GM21360 (cell line): Measurements from ENCODE around the gene DGKG.

ENCODE experiments used
- ATAC-seq: cut with Tn5 transposase; IDR thresholded peaks from one replicate; pipeline ENCODE4 v1.9.1; 2021; ENCODE audit warnings: mild to moderate bottlenecking, moderate library complexity; ENCODE audit not compliant: unreplicated experiment

The DGKG gene

GRCh38 chr3:186151077-186151971 lies 210.7 kb downstream of the DGKG start:
- ATAC-seq: no peak

- no peak for ATAC-seq
These were observed 211.8 kb downstream of the DGKG start for GRCh38 chr3:186150041-186150830.

GRCh38 chr3:186149319-186149960 lies 212.6 kb downstream of the DGKG start:
- ATAC-seq: no peak

GRCh38 chr3:186144257-186144656 lies 217.8 kb downstream of the DGKG start:
- no peak for ATAC-seq

- ATAC-seq: no peak
These were observed 218.8 kb downstream of the DGKG start for GRCh38 chr3:186143250-186143649.

DNA sequence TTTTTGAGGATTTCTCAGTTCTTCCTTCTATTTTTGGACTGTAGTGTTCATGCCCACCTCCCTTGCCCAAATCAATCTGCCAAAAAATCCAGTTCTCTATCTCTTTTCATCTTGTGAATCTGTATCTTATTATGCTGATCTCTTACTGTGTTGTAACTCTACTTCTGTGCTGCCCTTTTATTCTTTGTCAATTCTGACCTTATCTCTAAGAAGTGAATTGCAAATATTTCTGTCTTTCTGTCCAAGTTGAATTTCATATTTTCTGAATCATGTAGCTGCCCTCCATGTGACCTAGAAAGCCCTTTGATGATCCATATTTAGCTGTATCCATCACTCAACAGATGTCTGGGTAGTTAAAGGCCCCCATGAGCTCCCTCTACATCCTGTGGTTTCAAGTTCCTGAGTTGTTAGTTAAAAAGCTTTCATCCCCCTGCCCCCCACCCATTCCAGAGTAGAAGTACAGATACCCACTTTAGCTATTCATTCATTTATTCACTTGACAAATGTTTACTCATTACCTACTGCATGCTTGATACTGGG lies 219.6 kb downstream of the DGKG start:
- ATAC-seq: no peak

- no peak for ATAC-seq
These were observed 220.2 kb downstream of the DGKG start for GRCh38 chr3:186141790-186142189.

GRCh38 chr3:186138272-186138981 lies 223.6 kb downstream of the DGKG start:
- no peak for ATAC-seq

GRCh38 chr3:186137051-186137685 lies 224.9 kb downstream of the DGKG start:
- ATAC-seq: no peak

DNA sequence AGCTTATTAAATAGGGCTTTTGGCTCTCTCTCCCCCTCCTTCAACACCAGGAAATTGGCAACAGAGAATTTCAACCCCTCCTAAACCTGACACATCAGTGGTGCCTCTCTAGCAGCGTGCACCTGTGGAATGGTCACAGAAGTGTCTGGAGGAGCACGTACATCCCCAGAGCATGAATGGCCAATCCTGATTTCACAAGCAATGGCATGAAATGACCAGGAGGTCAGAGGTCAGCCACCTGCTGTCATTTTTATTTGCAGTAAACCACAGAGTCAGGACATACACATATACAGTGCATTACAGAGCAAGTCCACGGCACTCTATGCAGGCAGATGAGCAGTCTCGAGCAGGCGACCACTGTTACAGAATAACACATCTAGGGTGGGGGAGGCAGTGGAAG lies 228.1 kb downstream of the DGKG start:
- no peak for ATAC-seq

DNA sequence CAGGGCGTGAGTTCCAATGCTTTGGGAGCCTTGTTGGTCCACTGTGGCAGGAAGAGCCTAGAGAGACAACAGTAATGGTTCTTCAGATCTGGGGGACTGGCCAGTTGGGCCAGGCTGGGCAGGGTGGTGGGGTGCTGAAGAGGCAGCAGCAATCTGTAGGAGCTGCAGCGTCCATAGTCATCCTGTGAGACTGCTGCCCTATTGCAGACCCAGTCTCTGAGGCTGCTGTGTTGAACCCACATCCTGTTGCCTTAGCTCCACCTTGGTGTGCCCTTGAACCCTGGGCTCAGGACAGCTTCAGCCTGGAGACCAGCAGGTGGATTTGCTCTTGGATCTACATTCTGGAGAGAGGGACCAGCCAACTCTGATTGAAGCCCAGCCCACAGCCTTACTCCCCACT lies 229.5 kb downstream of the DGKG start:
- ATAC-seq: no peak

DNA sequence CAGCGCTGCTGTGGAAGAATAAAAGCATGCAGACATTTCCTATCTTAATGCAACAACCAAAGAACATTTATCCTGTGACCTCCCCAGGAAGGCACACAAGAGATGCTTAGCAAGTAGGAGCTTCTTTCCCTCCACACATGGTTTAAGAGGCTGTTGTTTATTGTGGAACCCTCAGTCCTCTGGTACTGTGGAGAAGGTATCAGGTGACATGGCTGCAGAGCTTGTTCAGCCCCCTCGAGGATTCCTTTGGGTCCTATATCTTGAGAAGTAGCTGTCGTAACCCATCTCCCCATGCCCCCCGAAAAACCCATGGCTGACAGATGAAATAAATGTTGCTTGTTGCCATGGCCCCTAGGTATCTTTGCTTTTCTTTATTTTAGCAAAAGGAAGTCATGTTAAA lies 232.8 kb downstream of the DGKG start:
- no peak for ATAC-seq

GRCh38 chr3:186128158-186128557 lies 233.9 kb downstream of the DGKG start:
- no peak for ATAC-seq

DNA sequence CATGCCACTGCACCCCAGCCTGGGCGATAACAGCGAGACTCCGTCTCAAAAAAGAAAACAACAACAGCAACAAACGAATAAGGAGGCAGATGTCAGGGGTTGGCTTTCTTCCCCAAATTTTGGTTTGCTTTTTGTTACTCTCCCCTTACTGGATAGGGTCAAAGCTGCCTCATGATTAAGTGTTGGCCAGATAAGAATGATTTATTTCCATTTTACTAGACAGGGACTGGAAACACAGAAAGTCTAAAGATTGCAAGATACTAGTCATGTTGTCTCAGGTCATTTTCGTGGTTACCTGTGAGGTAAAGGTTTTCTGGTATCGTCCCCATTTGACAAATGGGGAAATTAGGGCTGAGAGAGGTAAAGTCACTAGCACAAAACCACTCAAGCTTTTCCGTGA lies 234.6 kb downstream of the DGKG start:
- ATAC-seq: no peak

DNA sequence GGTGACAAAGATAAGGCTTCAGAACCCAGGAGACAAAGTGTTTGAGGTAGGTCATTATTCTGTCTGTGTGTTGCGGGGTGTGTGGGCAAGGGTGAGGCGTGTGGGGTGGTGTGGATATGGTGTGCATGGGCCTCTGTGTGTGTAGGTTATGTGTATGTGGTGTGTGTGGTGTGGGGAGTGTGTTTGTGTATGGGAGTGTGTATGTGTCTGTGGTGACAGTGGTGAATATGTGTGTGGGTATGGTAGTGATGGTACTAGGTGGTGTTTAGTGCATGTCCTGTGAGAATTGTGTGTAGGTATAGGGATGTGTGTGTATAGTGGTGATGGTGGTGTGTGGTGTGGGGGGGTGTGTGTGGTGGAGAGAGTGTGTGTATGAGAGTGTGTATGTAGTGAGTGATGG lies 236.9 kb downstream of the DGKG start:
- no peak for ATAC-seq

DNA sequence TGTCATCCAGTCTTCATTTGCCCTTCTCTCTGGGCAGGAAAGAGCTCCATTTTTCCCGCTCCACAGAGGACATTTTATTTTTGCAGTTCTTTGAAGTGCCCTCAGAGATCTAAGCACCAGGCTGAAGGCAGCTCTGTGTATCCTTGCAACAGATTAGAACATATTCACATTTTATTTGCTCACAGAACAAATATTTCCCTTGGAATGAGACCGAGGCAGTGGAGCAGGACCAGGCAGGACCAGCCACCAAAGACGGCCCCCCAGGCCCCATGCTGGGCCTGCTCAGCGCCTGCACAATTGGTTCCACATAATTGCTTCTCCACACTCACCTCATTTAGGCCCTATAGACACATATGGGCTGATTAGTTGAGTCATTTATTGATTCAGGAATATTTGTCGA lies 237.4 kb downstream of the DGKG start:
- ATAC-seq: no peak

DNA sequence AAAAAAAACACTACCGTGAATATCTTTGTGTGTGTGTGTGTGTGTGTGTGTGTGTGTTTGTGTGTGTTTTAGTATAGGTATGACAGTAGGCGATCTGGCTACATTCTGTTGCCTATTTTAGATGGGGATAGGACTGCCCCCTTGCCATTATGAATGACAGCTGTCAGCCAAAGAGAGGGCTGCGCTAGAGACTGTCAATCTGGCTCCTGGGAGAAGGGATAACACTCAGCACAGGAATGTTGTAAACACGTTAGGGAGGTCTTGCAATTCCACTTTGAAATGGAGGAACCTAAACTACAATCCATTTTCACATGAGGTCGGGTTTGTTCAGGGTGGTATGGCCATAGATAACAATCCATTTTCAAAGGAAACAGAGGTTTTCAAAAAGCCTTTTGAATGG lies 239.0 kb downstream of the DGKG start:
- ATAC-seq: no peak

DNA sequence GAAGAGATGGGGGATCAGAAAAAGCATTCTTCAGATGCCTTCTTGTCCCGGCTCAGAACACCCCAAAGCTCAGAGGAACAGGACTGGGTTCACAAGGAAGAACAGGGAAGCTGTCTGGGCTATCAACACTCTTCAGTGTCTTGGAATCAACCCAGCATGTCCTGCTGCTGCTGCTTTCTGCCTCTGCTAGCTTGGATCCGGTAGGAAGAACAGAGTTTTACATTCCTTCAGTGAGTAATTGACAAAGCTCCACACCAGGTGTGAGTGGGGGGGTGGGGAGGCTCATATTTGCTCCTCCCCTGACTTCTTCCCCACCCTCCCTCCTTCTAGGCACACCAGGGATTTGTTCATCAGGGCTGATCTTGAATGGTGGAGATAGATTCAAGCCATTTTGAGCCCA lies 240.1 kb downstream of the DGKG start:
- ATAC-seq: no peak

- no peak for ATAC-seq
These were observed 240.8 kb downstream of the DGKG start for GRCh38 chr3:186121278-186121677.

DNA sequence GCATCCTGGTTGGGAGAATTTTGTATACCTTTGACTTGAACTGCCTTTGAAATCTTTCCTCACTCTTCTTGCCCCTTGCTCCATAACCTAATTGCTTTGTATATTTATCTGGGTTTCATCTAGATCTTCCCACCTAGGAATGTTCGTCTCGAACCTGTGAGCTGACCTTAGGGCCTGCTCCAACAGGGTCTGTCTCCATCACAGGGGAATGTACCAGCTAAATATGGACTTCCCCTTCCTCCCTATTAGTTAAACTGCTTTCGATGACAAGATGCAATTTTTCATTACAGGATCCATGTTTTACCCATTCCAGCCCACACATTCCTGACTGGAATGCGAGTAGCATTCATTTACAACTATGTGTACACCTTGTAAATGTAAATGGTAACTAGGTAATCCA lies 242.5 kb downstream of the DGKG start:
- ATAC-seq: no peak
